K562 (cell line): Measurements from ENCODE around the gene GPR37L1. TPM values are rescaled to one million over a fixed set of nuclear protein-coding genes. Genes with fewer than 3 reads are reported as not detected.

Experiments
- ATAC-seq: fragments of 200-7000 bp; cut with Tn5 transposase; 3 replicates; pipeline ENCODE4 v1.9.1; 2020; ENCODE audit warnings: moderate library complexity
- BruUV-seq: library from RNA; stranded (reverse); fragments of 400-500 nt; replicated peaks from 2 replicates; lab custom pipeline; 2021; lab: Mats Ljungman, UMichigan
- CTCF ChIA-PET: fragments of 300-600 bp; formaldehyde crosslinking; extraction: SDS; loops from one replicate; lab custom pipeline; 2021; ENCODE audit warnings: low intra/inter-chr PET ratio; lab: Yijun Ruan, JAX
- POLR2A ChIA-PET: fragments of 300-600, 350-650 bp; sonication (Branson Sonifier 250); formaldehyde crosslinking; extraction: SDS; loops from one replicate; lab custom pipeline; 2021; ENCODE audit warnings: antibody characterized with exemption, inconsistent platforms; lab: Yijun Ruan, JAX
- DNase-seq, 4 experiments: peaks; one replicate each; pipeline versions ENCODE4 v3.0.0 to v3.0.0-alpha.2; 2011 to 2018; ENCODE audit warnings: low spot score in 3 of 4, mixed read lengths in 3 of 4; ENCODE audit errors: extremely low read depth in 1 of 4
- FAIRE-seq: peaks from 2 replicates; lab custom pipeline; 2011; peaks lifted over from hg19 to GRCh38; lab: Jason Lieb, UNC
- H2AFZ ChIP-seq: 2 replicates; pipeline ENCODE4 v1.6.0; 2011; ENCODE audit warnings: low read depth, low read length, control low read depth, inconsistent platforms
- H3K27ac ChIP-seq: fragments of 200-600 bp; 3 replicates; pipeline ENCODE4 v1.8.0; 2011; ENCODE audit warnings: low read depth, mild to moderate bottlenecking, control low read depth, inconsistent platforms, low read length, moderate library complexity, mixed read lengths; ENCODE audit errors: extremely low read depth
- H3K27me3 ChIP-seq, 2 experiments: fragments of 300-600 bp in 1 of 2; 2 replicates in 1 of 2; 3 replicates in 1 of 2; pipeline versions ENCODE4 v1.6.0 to v1.8.0; 2011; ENCODE audit warnings: inconsistent platforms in 2 of 2, low read length in 2 of 2, mild to moderate bottlenecking in 1 of 2, mixed read lengths in 1 of 2, moderate library complexity in 1 of 2; ENCODE audit not compliant: control insufficient read depth in 2 of 2, insufficient read depth in 2 of 2
- H3K36me3 ChIP-seq: fragments of 300-600 bp; 3 replicates; pipeline ENCODE4 v1.8.0; 2011; ENCODE audit warnings: mild to moderate bottlenecking, low read length, inconsistent platforms; ENCODE audit not compliant: control insufficient read depth, insufficient read depth
- H3K4me1 ChIP-seq, 2 experiments: fragments of 200-600 bp in 1 of 2; replicated peaks in 1 of 2; 2 replicates in 1 of 2; 3 replicates in 1 of 2; pipeline versions ENCODE4 v1.5.1 to v1.8.0; 2011; ENCODE audit warnings: inconsistent platforms in 2 of 2, low read length in 2 of 2, mild to moderate bottlenecking in 1 of 2, mixed read lengths in 1 of 2, moderate library complexity in 1 of 2; ENCODE audit not compliant: control insufficient read depth in 2 of 2, insufficient read depth in 2 of 2
- H3K4me2 ChIP-seq: 2 replicates; pipeline ENCODE4 v1.6.1; 2011; ENCODE audit warnings: low read length, control low read depth, inconsistent platforms, mixed read lengths; ENCODE audit not compliant: insufficient read depth
- H3K4me3 ChIP-seq: fragments of 200-600 bp; sonication (generic), shearing (Covaris generic); 2 replicates; pipeline ENCODE4 v1.5.1; 2016; ENCODE audit warnings: control low read depth, inconsistent platforms
- H3K79me2 ChIP-seq: fragments of 200-600 bp; 3 replicates; pipeline ENCODE4 v1.8.0; 2011; ENCODE audit warnings: low read length, inconsistent platforms; ENCODE audit not compliant: control insufficient read depth, insufficient read depth
- H3K9ac ChIP-seq, 2 experiments: 2 replicates each; pipeline versions ENCODE4 v1.6.0 to v1.6.1; 2011; ENCODE audit warnings: low read depth in 2 of 2, low read length in 2 of 2, control low read depth in 1 of 2, inconsistent platforms in 1 of 2, mild to moderate bottlenecking in 1 of 2, mixed read lengths in 1 of 2; ENCODE audit not compliant: insufficient read depth in 1 of 2
- H3K9me1 ChIP-seq: one replicate; pipeline ENCODE4 v1.6.0; 2011; ENCODE audit warnings: inconsistent platforms, mild to moderate bottlenecking, low read length, moderate library complexity; ENCODE audit not compliant: control insufficient read depth, insufficient read depth
- H3K9me3 ChIP-seq: replicated peaks from 2 replicates; pipeline ENCODE4 v1.5.1; 2011; ENCODE audit warnings: low read depth, low read length, inconsistent platforms; ENCODE audit not compliant: control insufficient read depth, insufficient read depth
- H4K20me1 ChIP-seq: replicated peaks from 2 replicates; pipeline ENCODE4 v1.6.1; 2011; ENCODE audit warnings: low read length, inconsistent platforms, mixed read lengths; ENCODE audit not compliant: control insufficient read depth, insufficient read depth
- ADNP ChIP-seq: fragments of 200-800 bp; sonication (Bioruptor generic); IDR thresholded peaks from 2 replicates; pipeline ENCODE4 v1.6.1; 2016; ENCODE audit warnings: missing genetic modification characterization, missing compliant biosample characterization
- ARHGAP35 ChIP-seq: fragments of 450-650 bp; IDR thresholded peaks from 2 replicates; pipeline ENCODE4 v1.6.1; 2018; ENCODE audit not compliant: partially characterized antibody
- CCAR2 ChIP-seq: fragments of 200-400 bp; formaldehyde crosslinking; IDR thresholded peaks from 2 replicates; pipeline ENCODE4 v1.6.1; 2017; ENCODE audit warnings: mild to moderate bottlenecking, low read depth, low read length
- CEBPG ChIP-seq, 3 experiments: fragments of 200-800 bp in 1 of 3; sonication (Bioruptor generic) in 1 of 3; sonication (generic) in 1 of 3; formaldehyde crosslinking in 1 of 3; IDR thresholded peaks in 2 of 3; conservative IDR thresholded peaks in 1 of 3; 2 replicates each; pipeline versions ENCODE4 v1.6.1 to v1.8.0; 2016 to 2022; ENCODE audit warnings: missing compliant biosample characterization in 2 of 3, missing genetic modification characterization in 2 of 3, mild to moderate bottlenecking in 1 of 3, missing genetic modification reagents in 1 of 3
- GATA2 ChIP-seq: sonication (generic); formaldehyde crosslinking; IDR thresholded peaks from 2 replicates; pipeline ENCODE4 v1.4.0; 2020; ENCODE audit warnings: mild to moderate bottlenecking, missing genetic modification reagents
- GTF2A2 ChIP-seq: IDR thresholded peaks from 2 replicates; pipeline ENCODE4 v1.6.1; 2016; ENCODE audit warnings: mild to moderate bottlenecking, missing genetic modification characterization, missing compliant biosample characterization
- GTF2F1 ChIP-seq: IDR thresholded peaks from 2 replicates; pipeline ENCODE4 v1.6.1; 2011; ENCODE audit warnings: low read depth, low read length, improper control_type of control experiment
- POLR2A ChIP-seq: fragments of 450-650 bp; conservative IDR thresholded peaks from 2 replicates; pipeline ENCODE4 v1.6.1; 2016
- POLR2AphosphoS5 ChIP-seq: IDR thresholded peaks from 2 replicates; pipeline ENCODE4 v1.6.1; 2011; ENCODE audit warnings: mild to moderate bottlenecking, low read depth, low read length, moderate library complexity; ENCODE audit not compliant: control insufficient read depth, insufficient read depth
- POLR2G ChIP-seq: fragments of 200-400 bp; formaldehyde crosslinking; IDR thresholded peaks from 2 replicates; pipeline ENCODE4 v1.6.1; 2017; ENCODE audit warnings: low read depth, mild to moderate bottlenecking, antibody characterized with exemption, low read length, moderate library complexity
- RAD21 ChIP-seq, 2 experiments: fragments of 250-450 bp in 1 of 2; fragments of 450-650 bp in 1 of 2; sonication (Bioruptor Pico) in 1 of 2; formaldehyde crosslinking in 1 of 2; IDR thresholded peaks in 1 of 2; conservative IDR thresholded peaks in 1 of 2; 2 replicates each; pipeline versions ENCODE4 v1.4.0 to v1.8.0; 2020 to 2022; ENCODE audit warnings: mild to moderate bottlenecking in 2 of 2, moderate library complexity in 1 of 2
- RAD51 ChIP-seq: fragments of 450-650 bp; IDR thresholded peaks from 2 replicates; pipeline ENCODE4 v1.7.1; 2016; ENCODE audit warnings: low read depth, mild to moderate bottlenecking, borderline replicate concordance
- RBFOX2 ChIP-seq: fragments of 200-400 bp; formaldehyde crosslinking; IDR thresholded peaks from 2 replicates; pipeline ENCODE4 v1.6.1; 2017; ENCODE audit warnings: low read depth, mild to moderate bottlenecking, low read length, moderate library complexity
- ZC3H4 ChIP-seq: sonication (generic); formaldehyde crosslinking; IDR thresholded peaks from 2 replicates; pipeline ENCODE4 v1.9.0; 2021; ENCODE audit warnings: missing genetic modification reagents, borderline replicate concordance
- ZZZ3 ChIP-seq: fragments of 450-650 bp; IDR thresholded peaks from 2 replicates; pipeline ENCODE4 v1.6.1; 2016; ENCODE audit warnings: antibody characterized with exemption, mild to moderate bottlenecking, moderate library complexity
- WGBS: fragments of 100-300 bp; shearing (Covaris generic); methylation state at CpG from one replicate; pipeline ENCODE4 v1.1.6; 2016; ENCODE audit warnings: low coverage, mixed read lengths; ENCODE audit not compliant: insufficient coverage; ENCODE audit errors: missing lambda C conversion rate; 5-methylcytosine and 5-hydroxymethylcytosine counted together
- in situ Hi-C: fragments of 300-500 bp; cut with MboI; formaldehyde crosslinking; loops from 4 replicates; pipeline ENCODE4 v1.15.0; 2018; ENCODE audit warnings: inconsistent platforms, mixed read lengths
- intact Hi-C: fragments of 100-400 bp; cut with micrococcal nuclease; formaldehyde crosslinking; loops from 2 replicates; pipeline ENCODE4 v1.14.2; 2022
- polyA plus RNA-seq, 8 experiments: library from polyadenylated mRNA; depleted of rRNA in 4 of 8; stranded (reverse) in 5 of 8; unstranded in 3 of 8; fragments of >200 nt; fragmentation: Nextera tagmentation in 2 of 8; fragmentation: Illumina TruSeq in 1 of 8; extraction: Ambion mirVana in 2 of 8; extraction: Trizol in 1 of 8; gene quantifications; 2 replicates each; pipeline versions ENCODE4 v1.2.1 to v1.2.3, GENCODE V29; 2011 to 2014; ENCODE audit warnings: inconsistent platforms in 1 of 8, missing spikeins in 1 of 8
- total RNA-seq, 7 experiments: library from RNA; depleted of rRNA in 6 of 7; stranded (reverse); fragments of >200 nt in 6 of 7; fragmentation: Illumina TruSeq in 2 of 7; extraction: Trizol in 2 of 7; gene quantifications; 2 replicates each; pipeline versions ENCODE4 v1.2.1 to v1.2.3, GENCODE V29; 2011 to 2021; ENCODE audit warnings: low replicate concordance in 1 of 7
- TF ChIP-seq, protein P1 (sequence below): sonication (generic); formaldehyde crosslinking; IDR thresholded peaks from 2 replicates; pipeline ENCODE4 v1.8.0; 2022; ENCODE audit warnings: mild to moderate bottlenecking, missing genetic modification reagents

Gene GPR37L1
- total and polyA plus RNA-seq, 9 of the 15 experiments (the other 6 are each of a cell fraction or from before 2014, with no cell fraction given) = not detected

DNA sequence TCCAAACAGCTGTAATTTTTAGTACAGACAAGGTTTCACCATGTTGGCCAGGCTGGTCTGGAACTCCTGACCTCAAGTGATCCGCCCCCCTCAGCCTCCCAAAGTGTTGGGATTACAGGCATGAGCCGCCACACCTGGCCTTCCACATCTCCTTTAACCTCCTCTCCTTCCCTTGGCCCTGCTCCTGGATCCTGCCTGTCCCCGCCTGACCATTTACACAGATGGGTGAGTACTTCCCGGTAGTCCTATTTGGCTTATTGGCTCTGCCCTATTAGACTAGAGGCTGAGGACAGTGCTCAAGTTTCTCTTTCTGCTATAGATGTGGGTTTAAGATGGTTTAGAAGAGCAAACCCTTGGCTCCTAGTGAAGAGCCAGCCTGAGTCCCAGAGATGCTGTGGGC is 30.6 kb downstream of the GPR37L1 start:
- intact Hi-C loops = loop anchor here (10.0 kb wide), 1 partner anchor 652 kb away; the partner anchor contains the start of gene KDM5B

DNA sequence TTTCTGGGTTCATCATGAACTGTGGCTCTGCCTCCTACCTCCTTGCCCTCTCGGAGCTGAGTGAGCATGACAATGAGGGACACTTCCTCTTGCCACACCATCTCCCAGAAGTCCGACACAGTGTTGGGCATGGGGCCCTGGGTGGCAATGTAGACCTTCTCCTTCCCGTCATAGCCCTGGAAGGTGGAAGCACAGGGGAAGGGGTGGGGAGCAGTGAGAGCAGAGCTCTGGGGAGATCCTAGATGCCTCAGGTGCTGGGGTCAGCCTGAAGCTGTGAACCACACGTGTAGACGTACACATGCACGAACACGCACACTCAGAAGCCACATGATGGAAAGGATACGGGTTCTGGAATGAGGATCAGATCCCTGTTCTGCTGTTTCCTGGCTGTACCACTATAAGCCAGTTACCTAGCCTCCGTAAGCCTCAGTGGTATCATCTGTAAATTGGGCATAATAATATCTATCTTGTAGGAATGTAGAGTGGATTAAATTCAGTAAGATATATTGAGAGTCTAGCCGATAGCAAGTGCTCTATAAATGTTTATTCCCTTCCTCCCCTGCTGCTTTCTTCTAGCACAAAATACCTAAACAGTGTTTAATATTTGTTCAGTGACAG is 31.5 kb downstream of the GPR37L1 start:
- Histone ChIP-seq H3K9ac (peak overlapping the region; percentile 12 to 23; a peak in 1 of 4 replicates), H3K9me1 (no peaks in the 10 kb centered on the region), H2AFZ (no peak overlapping the region; the same call in 1 of the 2 replicates), H3K27ac (peak overlapping the region; percentile 27; the same call in 1 of the 3 replicates), H3K79me2 (peaks cover 51% of the 10 kb centered on the region), H3K9me3 (no peaks in the 10 kb centered on the region), H3K36me3 (peaks cover 96% of the 10 kb centered on the region), H3K4me3 (no peak overlapping the region), H3K4me2 (no peak overlapping the region), H4K20me1 (no peaks in the 10 kb centered on the region), H3K4me1 (peaks cover 33 to 55% of the 10 kb centered on the region in 2 experiments), H3K27me3 (no peaks in the 10 kb centered on the region)
- in situ Hi-C loops (no loop called here), intact Hi-C loops (loop anchor here (10.0 kb wide), 1 partner anchor 651 kb away; the partner anchor contains the start of gene KDM5B)
- 90% methylated on average over 10 of the region's 10 CpGs for WGBS
- ChIA-PET POLR2A (interaction anchor here (0.6 to 4.5 kb wide), 9 partner anchors 9 to 325 kb away, joined by 3 to 49 read pairs (median 4); partner anchors contain the start of gene ARL8A), CTCF (interaction anchor here (0.8 to 1.0 kb wide), 2 partner anchors 162 to 168 kb away, joined by 3 to 4 read pairs; no protein-coding TSS in a partner anchor)
- DNase-seq = no peak
- no peak for FAIRE-seq
- no TSS peak for BruUV-seq
- no peak for ATAC-seq
- TF ChIP-seq ADNP = peak; percentile 62; the same call in 1 of the 2 replicates
- TF ChIP-seq CCAR2 = no peak
- TF ChIP-seq POLR2A = 0 out of 2 replicates have a peak, but pooled peaks have one; percentile 12
- peak; percentile 41; the same call in 1 of the 2 replicates for TF ChIP-seq POLR2G
- no peak for TF ChIP-seq ZZZ3
- TF ChIP-seq CEBPG (CRISPR knock-in tag; IDR thresholded peaks at IDR 0.05) = 0 out of 2 replicates have a peak, but pooled peaks have one; percentile 30
- TF ChIP-seq CEBPG (tag; conservative IDR thresholded peaks at IDR 0.05 in 1 of 2, IDR thresholded peaks at IDR 0.05 in 1 of 2) = no peak
- 0 out of 2 replicates have a peak, but pooled peaks have one; percentile 10 for TF ChIP-seq GATA2
- TF ChIP-seq POLR2AphosphoS5 = peak; percentile 47; the same call in 1 of the 2 replicates
- no peak for TF ChIP-seq RAD21 (CRISPR knock-in tag; conservative IDR thresholded peaks at IDR 0.05 in 1 of 2, IDR thresholded peaks at IDR 0.05 in 1 of 2)
- TF ChIP-seq RBFOX2 = peak; percentile 51; the same call in 1 of the 2 replicates
- TF ChIP-seq, protein P1, sequence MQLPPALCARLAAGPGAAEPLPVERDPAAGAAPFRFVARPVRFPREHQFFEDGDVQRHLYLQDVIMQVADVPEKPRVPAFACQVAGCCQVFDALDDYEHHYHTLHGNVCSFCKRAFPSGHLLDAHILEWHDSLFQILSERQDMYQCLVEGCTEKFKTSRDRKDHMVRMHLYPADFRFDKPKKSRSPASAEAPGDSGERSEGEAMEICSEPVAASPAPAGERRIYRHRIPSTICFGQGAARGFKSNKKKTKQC = no peak

More for the DNA sequence above, 30.6 kb downstream of the GPR37L1 start:
- FAIRE-seq (no peak), DNase-seq (no peak), ATAC-seq (no peak)
- no peaks in the 10 kb centered on the region for H3K27me3 ChIP-seq
- WGBS = 96% methylated on average over 4 of the region's 4 CpGs
- H3K79me2 ChIP-seq = peaks cover 41% of the 10 kb centered on the region
- no peaks in the 10 kb centered on the region for H3K9me3 ChIP-seq
- TF ChIP-seq ZC3H4 (no peak), GTF2A2 (no peak), ARHGAP35 (no peak), POLR2AphosphoS5 (peak; percentile 52; the same call in 1 of the 2 replicates), GTF2F1 (no peak), RAD51 (no peak)
- no peak overlapping the region for H3K9ac ChIP-seq
- no peak overlapping the region for H3K4me2 ChIP-seq
- H2AFZ ChIP-seq = no peak overlapping the region
- H3K4me3 ChIP-seq = no peak overlapping the region
- H3K27ac ChIP-seq = no peak overlapping the region
- no peaks in the 10 kb centered on the region for H3K9me1 ChIP-seq
- BruUV-seq = no TSS peak
- no peaks in the 10 kb centered on the region for H4K20me1 ChIP-seq
- peaks cover 27 to 46% of the 10 kb centered on the region in 2 experiments for H3K4me1 ChIP-seq
- CTCF ChIA-PET = no interaction called here
- in situ Hi-C loops = no loop called here
- POLR2A ChIA-PET = interaction anchor here (0.6 to 2.3 kb wide), 5 partner anchors 9 to 242 kb away, joined by 3 to 21 read pairs (median 3); partner anchors contain the start of genes ARL8A and TIMM17A
- H3K36me3 ChIP-seq = peaks cover 97% of the 10 kb centered on the region
